HepG2 (cell line): ENCODE data around the gene RABGAP1. TPM values are rescaled to one million over a fixed set of nuclear protein-coding genes. Genes with fewer than 3 reads are reported as not detected.
A peak's percentile ranks its signal among the peaks of the same experiment; 100 is the strongest.

Experiments
- AGO1 ChIP-seq: fragments of 200-400 bp; formaldehyde crosslinking; IDR thresholded peaks from 2 replicates; pipeline ENCODE4 v1.6.1; 2017; ENCODE audit warnings: mild to moderate bottlenecking, low read depth, low read length, moderate library complexity; ENCODE audit not compliant: poor library complexity, severe bottlenecking
- ASH2L ChIP-seq: fragments of 300-600, 200-600 bp; sonication (generic); IDR thresholded peaks from 2 replicates; pipeline ENCODE4 v1.7.0; 2017; ENCODE audit warnings: low read depth, mild to moderate bottlenecking, moderate library complexity, mixed read lengths, low read length; ENCODE audit not compliant: insufficient read length
- ATF4 ChIP-seq, 2 experiments: fragments of 450-650 bp in 1 of 2; sonication (generic) in 1 of 2; formaldehyde crosslinking; IDR thresholded peaks; 2 replicates each; pipeline versions ENCODE4 v1.5.0 to v1.8.0; 2020 to 2022; ENCODE audit warnings: mild to moderate bottlenecking in 1 of 2, missing genetic modification reagents in 1 of 2
- BCL6 ChIP-seq: IDR thresholded peaks from 2 replicates; pipeline ENCODE4 v1.6.1; 2016; ENCODE audit warnings: missing genetic modification reagents, missing compliant biosample characterization
- CCAR2 ChIP-seq: fragments of 200-400 bp; formaldehyde crosslinking; optimal IDR thresholded peaks from 2 replicates; pipeline ENCODE3; 2018; ENCODE audit warnings: low read depth, mild to moderate bottlenecking, low read length, moderate library complexity
- CEBPB ChIP-seq: IDR thresholded peaks from 2 replicates; pipeline ENCODE4 v1.6.1; 2011; ENCODE audit warnings: low read depth, low read length, improper control_type of control experiment, borderline replicate concordance
- GFI1 ChIP-seq: sonication (generic); formaldehyde crosslinking; IDR thresholded peaks from 2 replicates; pipeline ENCODE4 v1.5.0; 2020; ENCODE audit warnings: missing genetic modification reagents, mild to moderate bottlenecking, borderline replicate concordance
- KDM5A ChIP-seq: fragments of 200-600 bp; sonication (generic); IDR thresholded peaks from 2 replicates; pipeline ENCODE4 v1.7.0; 2018; ENCODE audit warnings: antibody characterized with exemption, mild to moderate bottlenecking, low read length, borderline replicate concordance
- MIER2 ChIP-seq: IDR thresholded peaks from 2 replicates; pipeline ENCODE4 v1.6.1; 2016; ENCODE audit warnings: missing biosample characterization, missing genetic modification reagents
- NCOA1 ChIP-seq: sonication (generic); formaldehyde crosslinking; IDR thresholded peaks from 2 replicates; pipeline ENCODE4 v1.9.0; 2021; ENCODE audit warnings: missing genetic modification reagents
- NCOA2 ChIP-seq: sonication (generic); formaldehyde crosslinking; IDR thresholded peaks from 2 replicates; pipeline ENCODE4 v1.8.0; 2022; ENCODE audit warnings: inconsistent platforms
- NR2C2 ChIP-seq: sonication (generic); formaldehyde crosslinking; IDR thresholded peaks from 2 replicates; pipeline ENCODE4 v1.4.0; 2020; ENCODE audit warnings: missing genetic modification reagents, mild to moderate bottlenecking, moderate library complexity, borderline replicate concordance
- PRPF4 ChIP-seq: fragments of 200-400 bp; formaldehyde crosslinking; IDR thresholded peaks from 2 replicates; pipeline ENCODE4 v1.6.1; 2016; ENCODE audit warnings: low read length, low read depth; ENCODE audit not compliant: poor library complexity, severe bottlenecking
- RFX1 ChIP-seq: fragments of 450-650 bp; IDR thresholded peaks from 2 replicates; pipeline ENCODE4 v1.6.1; 2017
- SAFB2 ChIP-seq: sonication (generic); formaldehyde crosslinking; IDR thresholded peaks from 2 replicates; pipeline ENCODE4 v1.5.1; 2020; ENCODE audit warnings: missing genetic modification reagents, low read depth, mild to moderate bottlenecking, borderline replicate concordance
- SOX13 ChIP-seq, 3 experiments: fragments of 450-650 bp in 1 of 3; sonication (generic) in 1 of 3; formaldehyde crosslinking in 1 of 3; IDR thresholded peaks in 2 of 3; conservative IDR thresholded peaks in 1 of 3; 2 replicates each; pipeline versions ENCODE4 v1.5.0 to v1.6.1; 2016 to 2020; ENCODE audit warnings: antibody characterized with exemption in 1 of 3, mild to moderate bottlenecking in 1 of 3, missing compliant biosample characterization in 1 of 3, missing genetic modification reagents in 1 of 3, moderate library complexity in 1 of 3
- THYN1 ChIP-seq: sonication (generic); formaldehyde crosslinking; IDR thresholded peaks from 2 replicates; pipeline ENCODE4 v1.8.1; 2023; ENCODE audit warnings: low read depth, mild to moderate bottlenecking, moderate library complexity, missing genetic modification reagents, borderline replicate concordance
- TMF1 ChIP-seq: sonication (generic); formaldehyde crosslinking; IDR thresholded peaks from 2 replicates; pipeline ENCODE4 v1.8.1; 2022; ENCODE audit warnings: low read depth, missing genetic modification reagents
- XRCC5 ChIP-seq: fragments of 200-400 bp; formaldehyde crosslinking; optimal IDR thresholded peaks from 2 replicates; pipeline ENCODE3; 2017; ENCODE audit warnings: mild to moderate bottlenecking, low read length
- ZBTB3 ChIP-seq: sonication (generic); formaldehyde crosslinking; IDR thresholded peaks from 2 replicates; pipeline ENCODE4 v1.4.0; 2020; ENCODE audit warnings: low read depth, mild to moderate bottlenecking, moderate library complexity, missing genetic modification reagents, borderline replicate concordance
- ZBTB38 ChIP-seq: sonication (generic); formaldehyde crosslinking; IDR thresholded peaks from 2 replicates; pipeline ENCODE4 v1.5.1; 2020; ENCODE audit warnings: mild to moderate bottlenecking, missing genetic modification reagents
- ZBTB7A ChIP-seq: sonication (generic); formaldehyde crosslinking; IDR thresholded peaks from 2 replicates; pipeline ENCODE4 v1.8.0; 2022; ENCODE audit warnings: mild to moderate bottlenecking, missing genetic modification reagents
- ZFY ChIP-seq: sonication (generic); formaldehyde crosslinking; IDR thresholded peaks from 2 replicates; pipeline ENCODE4 v1.4.0; 2020; ENCODE audit warnings: missing genetic modification reagents
- ZIK1 ChIP-seq: sonication (generic); formaldehyde crosslinking; IDR thresholded peaks from 2 replicates; pipeline ENCODE4 v1.5.0; 2020; ENCODE audit warnings: mild to moderate bottlenecking, low read depth, missing genetic modification reagents, borderline replicate concordance
- ZNF331 ChIP-seq: sonication (generic); formaldehyde crosslinking; IDR thresholded peaks from 2 replicates; pipeline ENCODE4 v1.4.0; 2020; ENCODE audit warnings: missing genetic modification reagents
- ZNF572 ChIP-seq: sonication (generic); formaldehyde crosslinking; IDR thresholded peaks from 2 replicates; pipeline ENCODE4 v1.5.1; 2020; ENCODE audit warnings: mild to moderate bottlenecking, missing genetic modification reagents
- ZNF672 ChIP-seq: sonication (generic); formaldehyde crosslinking; IDR thresholded peaks from 2 replicates; pipeline ENCODE4 v1.8.1; 2022; ENCODE audit warnings: missing genetic modification reagents
- polyA plus RNA-seq, 8 experiments: library from polyadenylated mRNA; depleted of rRNA in 3 of 8; stranded (reverse) in 7 of 8; unstranded in 1 of 8; fragments of >200 nt; fragmentation: Illumina TruSeq in 4 of 8; extraction: Trizol in 4 of 8; gene quantifications; 2 replicates each; pipeline versions ENCODE4 v1.2.1 to v1.2.3, GENCODE V29; 2011 to 2016; ENCODE audit warnings: low read depth in 4 of 8, missing spikeins in 1 of 8, mixed read lengths in 1 of 8; ENCODE audit not compliant: insufficient read depth in 1 of 8
- total RNA-seq, 5 experiments: library from RNA; depleted of rRNA; stranded (reverse); fragments of >200 nt; fragmentation: Illumina TruSeq; extraction: Trizol; gene quantifications; 2 replicates each; pipeline ENCODE4 v1.2.3, GENCODE V29; 2016; ENCODE audit warnings: low read depth in 1 of 5
- TF ChIP-seq, protein P1 (sequence below): sonication (generic); formaldehyde crosslinking; IDR thresholded peaks from 2 replicates; pipeline ENCODE4 v1.4.0; 2020; ENCODE audit warnings: missing genetic modification reagents
- TF ChIP-seq, protein P2 (sequence below): sonication (generic); formaldehyde crosslinking; IDR thresholded peaks from 2 replicates; pipeline ENCODE4 v1.5.0; 2020; ENCODE audit warnings: mild to moderate bottlenecking, missing genetic modification reagents

The RABGAP1 gene
- total and polyA plus RNA-seq, 2 of the 13 experiments (the other 11 are each of a cell fraction or from before 2014, with no cell fraction given), result 19.1 to 19.3 TPM

- TF ChIP-seq GFI1 (CRISPR knock-in tag) (no peak), TMF1 (CRISPR knock-in tag) (no peak), NCOA1 (CRISPR knock-in tag) (no peak), ASH2L (no peak), ZNF672 (CRISPR knock-in tag) (no peak), CCAR2 (no peak), THYN1 (no peak), AGO1 (no peak), SAFB2 (CRISPR knock-in tag) (no peak), NR2C2 (CRISPR knock-in tag) (no peak), ZBTB7A (no peak), BCL6 (CRISPR knock-in tag) (no peak), XRCC5 (no peak), ATF4 (CRISPR knock-in tag; IDR thresholded peaks at IDR 0.05) (no peak), ZNF331 (no peak), RFX1 (no peak), NCOA2 (CRISPR knock-in tag) (peak; percentile 42; the same call in 1 of the 2 replicates), ZBTB38 (CRISPR knock-in tag) (no peak), KDM5A (no peak), ZNF572 (CRISPR knock-in tag) (no peak), PRPF4 (no peak), MIER2 (CRISPR knock-in tag) (no peak), ZBTB3 (CRISPR knock-in tag) (no peak), ZFY (no peak), SOX13 (IDR thresholded peaks at IDR 0.05) (no peak), SOX13 (CRISPR knock-in tag; conservative IDR thresholded peaks at IDR 0.05 in 1 of 2, IDR thresholded peaks at IDR 0.05 in 1 of 2) (0 out of 4 replicates have a peak, but pooled peaks of 1 of the 2 experiments have one; percentile 7), ZIK1 (no peak), CEBPB (peak; percentile 74; the same call in 1 of the 2 replicates)
- TF ChIP-seq, protein P1, sequence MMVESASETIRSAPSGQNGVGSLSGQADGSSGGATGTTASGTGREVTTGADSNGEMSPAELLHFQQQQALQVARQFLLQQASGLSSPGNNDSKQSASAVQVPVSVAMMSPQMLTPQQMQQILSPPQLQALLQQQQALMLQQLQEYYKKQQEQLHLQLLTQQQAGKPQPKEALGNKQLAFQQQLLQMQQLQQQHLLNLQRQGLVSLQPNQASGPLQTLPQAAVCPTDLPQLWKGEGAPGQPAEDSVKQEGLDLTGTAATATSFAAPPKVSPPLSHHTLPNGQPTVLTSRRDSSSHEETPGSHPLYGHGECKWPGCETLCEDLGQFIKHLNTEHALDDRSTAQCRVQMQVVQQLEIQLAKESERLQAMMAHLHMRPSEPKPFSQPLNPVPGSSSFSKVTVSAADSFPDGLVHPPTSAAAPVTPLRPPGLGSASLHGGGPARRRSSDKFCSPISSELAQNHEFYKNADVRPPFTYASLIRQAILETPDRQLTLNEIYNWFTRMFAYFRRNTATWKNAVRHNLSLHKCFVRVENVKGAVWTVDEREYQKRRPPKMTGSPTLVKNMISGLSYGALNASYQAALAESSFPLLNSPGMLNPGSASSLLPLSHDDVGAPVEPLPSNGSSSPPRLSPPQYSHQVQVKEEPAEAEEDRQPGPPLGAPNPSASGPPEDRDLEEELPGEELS (CRISPR knock-in tag), result no peak
- TF ChIP-seq, protein P2, sequence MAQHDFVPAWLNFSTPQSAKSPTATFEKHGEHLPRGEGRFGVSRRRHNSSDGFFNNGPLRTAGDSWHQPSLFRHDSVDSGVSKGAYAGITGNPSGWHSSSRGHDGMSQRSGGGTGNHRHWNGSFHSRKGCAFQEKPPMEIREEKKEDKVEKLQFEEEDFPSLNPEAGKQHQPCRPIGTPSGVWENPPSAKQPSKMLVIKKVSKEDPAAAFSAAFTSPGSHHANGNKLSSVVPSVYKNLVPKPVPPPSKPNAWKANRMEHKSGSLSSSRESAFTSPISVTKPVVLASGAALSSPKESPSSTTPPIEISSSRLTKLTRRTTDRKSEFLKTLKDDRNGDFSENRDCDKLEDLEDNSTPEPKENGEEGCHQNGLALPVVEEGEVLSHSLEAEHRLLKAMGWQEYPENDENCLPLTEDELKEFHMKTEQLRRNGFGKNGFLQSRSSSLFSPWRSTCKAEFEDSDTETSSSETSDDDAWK (CRISPR knock-in tag), result no peak
These were observed 191.2 kb downstream of the RABGAP1 start (continued) for GRCh38 chr9:123131993-123132392.
